ENCODE measurements around the gene KLHL10.

KLHL10 gene

GRCh38 chr17:41797377-41797776 is 40.2 kb upstream of the KLHL10 start:
- no peak overlapping the region for H3K23ac ChIP-seq (ENCODE audit: low read length)
- H2BK15ac ChIP-seq (replicated peaks; ENCODE audit: low read depth), result no peak overlapping the region
- H3K36me3 ChIP-seq (ENCODE audit: control insufficient read depth, insufficient read depth, low read length), result no peaks in the 10 kb centered on the region
- no peak overlapping the region for H4K8ac ChIP-seq (ENCODE audit: low read depth, low read length)
- no peak overlapping the region for H3K4me3 ChIP-seq (ENCODE audit: low read length)
- WGBS (ENCODE audit: extremely low coverage, insufficient coverage, low lambda C conversion rate), result no CpG with 5 or more reads among the region's 3 CpGs
- no peak overlapping the region for H2AK5ac ChIP-seq (ENCODE audit: low read length)
- no peak overlapping the region for H3K18ac ChIP-seq (ENCODE audit: low read length)
- H3K27ac ChIP-seq (ENCODE audit: low read depth, low read length), result no peak overlapping the region
- no peak overlapping the region for H2BK120ac ChIP-seq (ENCODE audit: low read depth, low read length)
- no peak overlapping the region for H3K9ac ChIP-seq (ENCODE audit: low read length)
- no peaks in the 10 kb centered on the region for H3K27me3 ChIP-seq (ENCODE audit: insufficient read depth, low read length, poor library complexity)
- H2BK5ac ChIP-seq (ENCODE audit: low read length), result no peak overlapping the region
- peaks cover 17% of the 10 kb centered on the region for H3K4me1 ChIP-seq (ENCODE audit: control insufficient read depth, low read depth, low read length)
- no peaks in the 10 kb centered on the region for H3K79me1 ChIP-seq (ENCODE audit: low read length)
- no peak overlapping the region for H4K5ac ChIP-seq (ENCODE audit: low read length)
- no peak overlapping the region for H3K4ac ChIP-seq (ENCODE audit: low read depth, low read length)
- no peak overlapping the region for H3K4me2 ChIP-seq (ENCODE audit: low read length)
- no peak overlapping the region for H3K56ac ChIP-seq (ENCODE audit: low read length)
- no peaks in the 10 kb centered on the region for H3K79me2 ChIP-seq (ENCODE audit: control insufficient read depth, insufficient read depth, low read length)
- no peak for DNase-seq

- DNase-seq, result no peak
- no peaks in the 10 kb centered on the region for H3K36me3 ChIP-seq (ENCODE audit: control insufficient read depth, insufficient read depth, low read length)
- no peaks in the 10 kb centered on the region for H3K79me2 ChIP-seq (ENCODE audit: control insufficient read depth, insufficient read depth, low read length)
- H3K4me1 ChIP-seq (ENCODE audit: control insufficient read depth, low read depth, low read length), result peaks cover 9% of the 10 kb centered on the region
- no peak overlapping the region for H3K4me2 ChIP-seq (ENCODE audit: low read length)
- H3K56ac ChIP-seq (ENCODE audit: low read length), result peak overlapping the region; percentile 43
- no peak overlapping the region for H4K8ac ChIP-seq (ENCODE audit: low read depth, low read length)
- H2BK5ac ChIP-seq (ENCODE audit: low read length), result no peak overlapping the region
- H2AK5ac ChIP-seq (ENCODE audit: low read length), result peak overlapping the region; percentile 49
- no CpG with 5 or more reads among the region's 8 CpGs for WGBS (ENCODE audit: extremely low coverage, insufficient coverage, low lambda C conversion rate)
- H3K18ac ChIP-seq (ENCODE audit: low read length), result no peak overlapping the region
- no peaks in the 10 kb centered on the region for H3K27me3 ChIP-seq (ENCODE audit: insufficient read depth, low read length, poor library complexity)
- H3K4ac ChIP-seq (ENCODE audit: low read depth, low read length), result no peak overlapping the region
- H3K9ac ChIP-seq (ENCODE audit: low read length), result no peak overlapping the region
- H3K27ac ChIP-seq (ENCODE audit: low read depth, low read length), result no peak overlapping the region
- no peak overlapping the region for H3K23ac ChIP-seq (ENCODE audit: low read length)
- no peaks in the 10 kb centered on the region for H3K79me1 ChIP-seq (ENCODE audit: low read length)
- H3K4me3 ChIP-seq (ENCODE audit: low read length), result no peak overlapping the region
- no peak overlapping the region for H2BK15ac ChIP-seq (replicated peaks; ENCODE audit: low read depth)
- no peak overlapping the region for H2BK120ac ChIP-seq (ENCODE audit: low read depth, low read length)
- no peak overlapping the region for H4K5ac ChIP-seq (ENCODE audit: low read length)
Observed at GRCh38 chr17:41799366-41799765, 38.3 kb upstream of the KLHL10 start.

DNA sequence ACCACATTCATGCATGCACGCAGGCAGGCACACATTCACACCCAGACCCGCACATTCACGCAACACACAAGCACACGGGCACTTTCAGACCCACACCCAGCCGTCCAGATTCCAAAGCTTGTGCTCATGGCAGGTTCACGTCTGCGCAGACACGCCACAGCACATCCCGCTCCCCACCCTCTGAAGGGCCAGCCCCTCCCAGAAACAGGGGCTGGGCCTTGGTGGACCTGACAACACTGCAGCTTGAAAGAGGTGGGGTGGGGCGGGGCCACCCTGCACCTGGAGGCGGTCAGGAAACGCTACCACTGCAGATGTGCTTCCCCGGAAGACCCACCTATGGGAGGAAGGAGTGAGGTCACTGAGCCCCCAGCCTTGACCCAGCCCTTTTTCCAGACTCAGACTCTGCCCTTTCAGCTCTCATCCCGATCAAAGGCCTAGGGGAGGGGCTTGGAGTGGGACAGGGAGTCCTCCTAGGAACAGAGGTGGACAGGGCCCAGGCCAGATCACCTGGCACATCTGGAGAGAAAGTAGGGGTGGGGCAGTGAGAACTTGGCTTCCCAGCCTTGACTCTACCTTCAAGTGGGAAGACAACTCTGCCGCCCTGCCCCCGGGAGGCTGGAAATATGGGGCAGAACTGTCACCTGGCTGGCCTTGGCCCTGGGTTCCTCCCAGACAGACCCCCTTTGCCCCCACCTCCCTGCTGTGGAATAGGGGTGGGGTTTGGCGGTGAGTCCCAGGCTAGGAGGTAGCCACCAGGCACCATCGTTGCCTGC is 36.8 kb upstream of the KLHL10 start:
- Histone ChIP-seq H3K4ac (ENCODE audit: low read depth, low read length) (no peak overlapping the region), H3K36me3 (ENCODE audit: control insufficient read depth, insufficient read depth, low read length) (no peaks in the 10 kb centered on the region), H2BK5ac (ENCODE audit: low read length) (peak overlapping the region; percentile 23), H3K4me3 (ENCODE audit: low read length) (no peak overlapping the region), H3K56ac (ENCODE audit: low read length) (peak overlapping the region; percentile 67), H3K18ac (ENCODE audit: low read length) (no peak overlapping the region), H3K23ac (ENCODE audit: low read length) (no peak overlapping the region), H3K79me1 (ENCODE audit: low read length) (no peaks in the 10 kb centered on the region), H3K27me3 (ENCODE audit: insufficient read depth, low read length, poor library complexity) (no peaks in the 10 kb centered on the region), H3K9ac (ENCODE audit: low read length) (peak overlapping the region; percentile 49), H2AK5ac (ENCODE audit: low read length) (no peak overlapping the region), H4K8ac (ENCODE audit: low read depth, low read length) (no peak overlapping the region), H3K4me2 (ENCODE audit: low read length) (peak overlapping the region; percentile 15), H2BK15ac (replicated peaks; ENCODE audit: low read depth) (no peak overlapping the region), H3K27ac (ENCODE audit: low read depth, low read length) (peak overlapping the region; percentile 42), H3K79me2 (ENCODE audit: control insufficient read depth, insufficient read depth, low read length) (no peaks in the 10 kb centered on the region), H3K4me1 (ENCODE audit: control insufficient read depth, low read depth, low read length) (peaks cover 6% of the 10 kb centered on the region), H4K5ac (ENCODE audit: low read length) (no peak overlapping the region), H2BK120ac (ENCODE audit: low read depth, low read length) (no peak overlapping the region)
- no CpG with 5 or more reads among the region's 18 CpGs for WGBS (ENCODE audit: extremely low coverage, insufficient coverage, low lambda C conversion rate)
- DNase-seq, result peak; percentile 98

- no peak overlapping the region for H3K4me2 ChIP-seq (ENCODE audit: low read length)
- H4K8ac ChIP-seq (ENCODE audit: low read depth, low read length), result no peak overlapping the region
- H4K5ac ChIP-seq (ENCODE audit: low read length), result no peak overlapping the region
- no peak overlapping the region for H3K4me3 ChIP-seq (ENCODE audit: low read length)
- H3K4ac ChIP-seq (ENCODE audit: low read depth, low read length), result no peak overlapping the region
- H3K4me1 ChIP-seq (ENCODE audit: control insufficient read depth, low read depth, low read length), result peaks cover 6% of the 10 kb centered on the region
- no peaks in the 10 kb centered on the region for H3K79me1 ChIP-seq (ENCODE audit: low read length)
- no peak overlapping the region for H3K23ac ChIP-seq (ENCODE audit: low read length)
- peak overlapping the region; percentile 63 for H3K56ac ChIP-seq (ENCODE audit: low read length)
- no peaks in the 10 kb centered on the region for H3K79me2 ChIP-seq (ENCODE audit: control insufficient read depth, insufficient read depth, low read length)
- H2BK5ac ChIP-seq (ENCODE audit: low read length), result no peak overlapping the region
- no peak overlapping the region for H2BK120ac ChIP-seq (ENCODE audit: low read depth, low read length)
- WGBS (ENCODE audit: extremely low coverage, insufficient coverage, low lambda C conversion rate), result no CpG with 5 or more reads among the region's 14 CpGs
- no peak overlapping the region for H3K18ac ChIP-seq (ENCODE audit: low read length)
- H2BK15ac ChIP-seq (replicated peaks; ENCODE audit: low read depth), result no peak overlapping the region
- peak overlapping the region; percentile 49 for H3K9ac ChIP-seq (ENCODE audit: low read length)
- no peak overlapping the region for H2AK5ac ChIP-seq (ENCODE audit: low read length)
- no peaks in the 10 kb centered on the region for H3K36me3 ChIP-seq (ENCODE audit: control insufficient read depth, insufficient read depth, low read length)
- H3K27ac ChIP-seq (ENCODE audit: low read depth, low read length), result peak overlapping the region; percentile 42
- H3K27me3 ChIP-seq (ENCODE audit: insufficient read depth, low read length, poor library complexity), result no peaks in the 10 kb centered on the region
- peak; percentile 91 for DNase-seq
Observed at GRCh38 chr17:41801374-41802271, 36.0 kb upstream of the KLHL10 start.

GRCh38 chr17:41803049-41804020 is 34.3 kb upstream of the KLHL10 start:
- Histone ChIP-seq H2AK5ac (ENCODE audit: low read length) (no peak overlapping the region), H4K8ac (ENCODE audit: low read depth, low read length) (no peak overlapping the region), H4K5ac (ENCODE audit: low read length) (no peak overlapping the region), H3K9ac (ENCODE audit: low read length) (no peak overlapping the region), H2BK15ac (replicated peaks; ENCODE audit: low read depth) (no peak overlapping the region), H3K4ac (ENCODE audit: low read depth, low read length) (no peak overlapping the region), H3K79me2 (ENCODE audit: control insufficient read depth, insufficient read depth, low read length) (no peaks in the 10 kb centered on the region), H3K23ac (ENCODE audit: low read length) (no peak overlapping the region), H3K18ac (ENCODE audit: low read length) (no peak overlapping the region), H3K4me3 (ENCODE audit: low read length) (no peak overlapping the region), H3K4me1 (ENCODE audit: control insufficient read depth, low read depth, low read length) (peaks cover 6% of the 10 kb centered on the region), H3K27ac (ENCODE audit: low read depth, low read length) (no peak overlapping the region), H2BK120ac (ENCODE audit: low read depth, low read length) (no peak overlapping the region), H3K79me1 (ENCODE audit: low read length) (no peaks in the 10 kb centered on the region), H3K56ac (ENCODE audit: low read length) (no peak overlapping the region), H2BK5ac (ENCODE audit: low read length) (no peak overlapping the region), H3K27me3 (ENCODE audit: insufficient read depth, low read length, poor library complexity) (no peaks in the 10 kb centered on the region), H3K36me3 (ENCODE audit: control insufficient read depth, insufficient read depth, low read length) (no peaks in the 10 kb centered on the region), H3K4me2 (ENCODE audit: low read length) (no peak overlapping the region)
- DNase-seq, result no peak
- WGBS (ENCODE audit: extremely low coverage, insufficient coverage, low lambda C conversion rate), result no CpG with 5 or more reads among the region's 24 CpGs
